PC-3 (cell line): ENCODE results near the gene ASCC3. TPM values are rescaled to one million over a fixed set of nuclear protein-coding genes. Genes with fewer than 3 reads are reported as not detected.

Experiments
- ATAC-seq: fragments of 200-7000 bp; cut with Tn5 transposase; 2 replicates; pipeline ENCODE4 v1.9.1; 2020; ENCODE audit warnings: mild to moderate bottlenecking, moderate library complexity
- BruUV-seq: library from RNA; stranded (reverse); fragments of 400-500 nt; replicated peaks from 2 replicates; lab custom pipeline; 2021; lab: Mats Ljungman, UMichigan
- CTCF ChIA-PET: fragments of 300-600 bp; sonication (Branson Sonifier 250); formaldehyde crosslinking; loops from one replicate; lab custom pipeline; 2022; ENCODE audit warnings: antibody characterized with exemption; lab: Charles Lee
- POLR2A ChIA-PET: fragments of 300-600 bp; sonication (Branson Sonifier 250); formaldehyde crosslinking; loops from one replicate; lab custom pipeline; 2022; ENCODE audit warnings: antibody characterized with exemption; ENCODE audit not compliant: unreplicated experiment; lab: Charles Lee
- DNase-seq: peaks from one replicate; pipeline ENCODE4 v3.0.0-alpha.2; 2015
- H2AFZ ChIP-seq: fragments of 300-600 bp; sonication (generic); 2 replicates; pipeline ENCODE4 v1.6.0; 2016; ENCODE audit warnings: antibody characterized with exemption, low read length
- H3F3A ChIP-seq: fragments of 300-600 bp; sonication (generic); one replicate; pipeline ENCODE4 v1.6.0; 2017; ENCODE audit warnings: antibody characterized with exemption, low read length, control low read depth, mild to moderate bottlenecking; ENCODE audit not compliant: unreplicated experiment
- H3K27ac ChIP-seq: fragments of 300-600 bp; sonication (generic); 2 replicates; pipeline ENCODE4 v1.5.1; 2016; ENCODE audit warnings: mild to moderate bottlenecking, low read length
- H3K27me3 ChIP-seq: fragments of 300-600 bp; sonication (generic); 2 replicates; pipeline ENCODE4 v1.6.1; 2016; ENCODE audit warnings: low read length, mixed read lengths
- H3K36me3 ChIP-seq: fragments of 300-600 bp; sonication (generic); 2 replicates; pipeline ENCODE4 v1.6.1; 2016; ENCODE audit warnings: low read depth, mixed run types, low read length, mixed read lengths
- H3K4me1 ChIP-seq: fragments of 300-600 bp; sonication (generic); 2 replicates; pipeline ENCODE4 v1.5.1; 2016; ENCODE audit warnings: low read length; ENCODE audit not compliant: insufficient read depth
- H3K4me2 ChIP-seq: fragments of 300-600 bp; sonication (generic); 2 replicates; pipeline ENCODE4 v1.6.0; 2016; ENCODE audit warnings: low read length
- H3K4me3 ChIP-seq: fragments of 300-600 bp; sonication (generic); 2 replicates; pipeline ENCODE4 v1.5.1; 2016; ENCODE audit warnings: mild to moderate bottlenecking, low read length, mixed read lengths
- H3K79me2 ChIP-seq: fragments of 300-600 bp; sonication (generic); 2 replicates; pipeline ENCODE4 v1.6.1; 2017; ENCODE audit warnings: low read length, mixed read lengths
- H3K9ac ChIP-seq: fragments of 300-600 bp; sonication (generic); 2 replicates; pipeline ENCODE4 v1.6.0; 2016; ENCODE audit warnings: mild to moderate bottlenecking, low read length
- H3K9me2 ChIP-seq: fragments of 300-600 bp; sonication (generic); replicated peaks from 2 replicates; pipeline ENCODE4 v1.6.1; 2016; ENCODE audit warnings: mixed run types, low read length, mixed read lengths
- H3K9me3 ChIP-seq: fragments of 300-600 bp; sonication (generic); 2 replicates; pipeline ENCODE4 v1.6.1; 2016; ENCODE audit warnings: low read length, mixed read lengths
- H4K20me1 ChIP-seq: fragments of 300-600 bp; sonication (generic); 2 replicates; pipeline ENCODE4 v1.6.1; 2016; ENCODE audit warnings: low read length, mixed read lengths
- EZH2 ChIP-seq: fragments of 300-600 bp; sonication (generic); IDR thresholded peaks from one replicate; pipeline ENCODE4 v1.6.1; 2017; ENCODE audit warnings: antibody characterized with exemption, mild to moderate bottlenecking, low read length; ENCODE audit not compliant: unreplicated experiment
- EZH2phosphoT487 ChIP-seq: fragments of 300-600 bp; sonication (generic); IDR thresholded peaks from 2 replicates; pipeline ENCODE4 v1.6.1; 2018; ENCODE audit warnings: mild to moderate bottlenecking, antibody characterized with exemption, low read length, borderline replicate concordance
- intact Hi-C: fragments of 100-400 bp; cut with micrococcal nuclease; formaldehyde crosslinking; loops from 2 replicates; pipeline ENCODE4 v1.9.0; 2023
- total RNA-seq: library from RNA; depleted of rRNA; stranded (reverse); fragments of >200 nt; gene quantifications from 2 replicates; pipeline ENCODE4 v1.2.3, GENCODE V29; 2014
- TF ChIP-seq, protein P1 (sequence below): fragments of 300-600 bp; sonication (generic); conservative IDR thresholded peaks from 2 replicates; pipeline ENCODE4 v1.5.1; 2017; ENCODE audit warnings: antibody characterized with exemption, low read depth, mild to moderate bottlenecking, low read length

ASCC3 gene
- total RNA-seq, 1 experiment from 2014 or later, result 27.7 TPM

DNA sequence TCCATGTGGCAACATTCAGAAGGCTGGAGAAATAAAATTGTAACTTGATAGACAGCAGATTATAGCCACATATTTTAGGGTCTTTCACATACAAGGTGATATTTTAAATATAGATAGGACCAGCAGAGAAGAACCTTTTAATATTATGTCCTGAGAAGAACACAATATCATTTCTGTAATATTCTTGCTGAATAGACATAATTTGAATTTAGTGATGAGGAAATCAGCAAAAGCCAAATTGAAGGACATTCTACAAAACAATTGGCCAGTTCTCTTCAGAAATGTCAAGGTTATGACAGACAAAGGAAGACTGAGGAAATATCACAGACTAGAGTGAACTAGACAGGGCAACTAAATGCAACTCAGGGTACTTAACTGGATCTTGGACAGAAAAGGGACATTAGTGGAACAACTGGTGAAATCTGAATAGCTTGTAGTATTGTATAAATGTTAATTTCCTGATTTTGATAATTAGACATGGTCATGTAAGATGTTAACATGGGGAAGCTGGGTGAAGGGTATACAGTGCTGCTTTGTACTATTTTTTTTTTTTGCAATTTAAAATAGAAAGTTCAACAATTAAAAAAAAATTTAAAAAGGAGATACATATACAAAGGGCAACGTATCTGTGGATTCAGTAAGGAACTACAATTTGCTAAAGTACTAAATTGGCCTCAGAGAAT lies 281.9 kb downstream of the ASCC3 start:
- H3K79me2 ChIP-seq, result no peaks in the 10 kb centered on the region
- no peak overlapping the region for H3K27ac ChIP-seq
- CTCF ChIA-PET, result no interaction called here
- no peaks in the 10 kb centered on the region for H4K20me1 ChIP-seq
- no TSS peak for BruUV-seq
- TF ChIP-seq, protein P1, sequence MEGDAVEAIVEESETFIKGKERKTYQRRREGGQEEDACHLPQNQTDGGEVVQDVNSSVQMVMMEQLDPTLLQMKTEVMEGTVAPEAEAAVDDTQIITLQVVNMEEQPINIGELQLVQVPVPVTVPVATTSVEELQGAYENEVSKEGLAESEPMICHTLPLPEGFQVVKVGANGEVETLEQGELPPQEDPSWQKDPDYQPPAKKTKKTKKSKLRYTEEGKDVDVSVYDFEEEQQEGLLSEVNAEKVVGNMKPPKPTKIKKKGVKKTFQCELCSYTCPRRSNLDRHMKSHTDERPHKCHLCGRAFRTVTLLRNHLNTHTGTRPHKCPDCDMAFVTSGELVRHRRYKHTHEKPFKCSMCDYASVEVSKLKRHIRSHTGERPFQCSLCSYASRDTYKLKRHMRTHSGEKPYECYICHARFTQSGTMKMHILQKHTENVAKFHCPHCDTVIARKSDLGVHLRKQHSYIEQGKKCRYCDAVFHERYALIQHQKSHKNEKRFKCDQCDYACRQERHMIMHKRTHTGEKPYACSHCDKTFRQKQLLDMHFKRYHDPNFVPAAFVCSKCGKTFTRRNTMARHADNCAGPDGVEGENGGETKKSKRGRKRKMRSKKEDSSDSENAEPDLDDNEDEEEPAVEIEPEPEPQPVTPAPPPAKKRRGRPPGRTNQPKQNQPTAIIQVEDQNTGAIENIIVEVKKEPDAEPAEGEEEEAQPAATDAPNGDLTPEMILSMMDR, result no peak
- TF ChIP-seq EZH2, result no peak
- TF ChIP-seq EZH2phosphoT487, result no peak
- intact Hi-C loops, result no loop called here
- H3K36me3 ChIP-seq, result no peaks in the 10 kb centered on the region
- DNase-seq (no peak), ATAC-seq (no peak)
- no peak overlapping the region for H3K4me2 ChIP-seq
- H3K9ac ChIP-seq, result no peak overlapping the region
- no peaks in the 10 kb centered on the region for H3K9me3 ChIP-seq
- H3K4me1 ChIP-seq, result no peaks in the 10 kb centered on the region
- no peaks in the 10 kb centered on the region for H3K27me3 ChIP-seq
- H2AFZ ChIP-seq, result no peak overlapping the region
- H3K4me3 ChIP-seq, result no peak overlapping the region
- no peaks in the 10 kb centered on the region for H3F3A ChIP-seq
- POLR2A ChIA-PET, result no interaction called here
- no peaks in the 10 kb centered on the region for H3K9me2 ChIP-seq

DNA sequence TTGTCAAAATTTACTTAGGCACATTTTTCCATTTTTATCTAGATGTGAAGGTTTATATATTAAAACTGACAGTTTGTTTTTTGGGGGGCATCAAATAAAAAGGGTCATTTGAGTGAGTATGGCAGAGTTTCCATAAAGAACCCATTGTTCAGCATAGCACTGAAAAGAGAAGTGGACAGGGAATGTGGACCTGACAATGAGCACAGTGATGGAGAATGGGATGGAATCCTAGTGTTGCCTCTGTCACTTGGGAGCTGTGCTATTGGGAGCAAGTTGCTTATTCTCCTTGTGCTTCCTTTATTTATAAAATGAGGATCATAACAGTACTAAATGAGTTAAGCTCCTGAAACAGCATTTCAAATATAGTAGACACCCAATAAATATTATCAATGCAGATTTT lies 285.7 kb downstream of the ASCC3 start:
- no peak overlapping the region for H3K4me3 ChIP-seq
- POLR2A ChIA-PET, result no interaction called here
- no peak for ATAC-seq
- H3K9ac ChIP-seq, result no peak overlapping the region
- H3K36me3 ChIP-seq, result no peaks in the 10 kb centered on the region
- H3K27ac ChIP-seq, result no peak overlapping the region
- no peak overlapping the region for H3K4me2 ChIP-seq
- CTCF ChIA-PET, result no interaction called here
- no peaks in the 10 kb centered on the region for H3K9me3 ChIP-seq
- no peaks in the 10 kb centered on the region for H4K20me1 ChIP-seq
- no peaks in the 10 kb centered on the region for H3K9me2 ChIP-seq
- no peaks in the 10 kb centered on the region for H3F3A ChIP-seq
- BruUV-seq, result no TSS peak
- DNase-seq, result no peak
- TF ChIP-seq, protein P1, result no peak
- TF ChIP-seq EZH2phosphoT487 (no peak), EZH2 (no peak)
- no peaks in the 10 kb centered on the region for H3K4me1 ChIP-seq
- no peaks in the 10 kb centered on the region for H3K27me3 ChIP-seq
- no peaks in the 10 kb centered on the region for H3K79me2 ChIP-seq
- intact Hi-C loops, result no loop called here
- H2AFZ ChIP-seq, result no peak overlapping the region

DNA sequence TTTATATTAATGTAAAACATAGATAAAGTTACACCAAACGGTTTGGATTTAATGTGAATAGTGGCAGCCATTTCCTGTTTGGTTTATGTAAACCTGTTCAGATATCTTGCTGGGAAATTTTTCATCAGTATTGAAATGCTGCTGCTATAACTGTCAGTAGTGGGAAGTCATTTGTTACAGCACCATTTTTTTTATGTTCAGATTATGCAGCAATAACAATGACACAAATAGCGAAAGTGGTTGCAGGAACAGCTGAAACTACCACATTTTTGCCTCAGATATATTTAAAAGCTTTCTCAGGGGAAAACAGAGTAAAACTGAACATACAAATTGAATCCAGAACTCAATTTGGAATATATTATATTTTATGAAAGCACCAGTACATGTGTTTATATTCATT lies 287.6 kb downstream of the ASCC3 start:
- Histone ChIP-seq H3K4me3 (no peak overlapping the region), H3F3A (no peaks in the 10 kb centered on the region), H3K36me3 (no peaks in the 10 kb centered on the region), H3K27me3 (no peaks in the 10 kb centered on the region), H4K20me1 (no peaks in the 10 kb centered on the region), H3K4me2 (no peak overlapping the region), H3K79me2 (no peaks in the 10 kb centered on the region), H2AFZ (no peak overlapping the region), H3K27ac (no peak overlapping the region), H3K9me3 (no peaks in the 10 kb centered on the region), H3K9me2 (no peaks in the 10 kb centered on the region), H3K9ac (no peak overlapping the region), H3K4me1 (no peaks in the 10 kb centered on the region)
- intact Hi-C loops, result no loop called here
- ATAC-seq (no peak), DNase-seq (no peak)
- BruUV-seq, result no TSS peak
- ChIA-PET CTCF (no interaction called here), POLR2A (no interaction called here)
- TF ChIP-seq EZH2phosphoT487, result no peak
